ENCODE measurements around the gene UBE2E2. TPM values are rescaled to one million over a fixed set of nuclear protein-coding genes. Genes with fewer than 3 reads are reported as not detected.

UBE2E2 gene
- total RNA-seq, 1 donor from 2014 or later, result 45.1 TPM

DNA sequence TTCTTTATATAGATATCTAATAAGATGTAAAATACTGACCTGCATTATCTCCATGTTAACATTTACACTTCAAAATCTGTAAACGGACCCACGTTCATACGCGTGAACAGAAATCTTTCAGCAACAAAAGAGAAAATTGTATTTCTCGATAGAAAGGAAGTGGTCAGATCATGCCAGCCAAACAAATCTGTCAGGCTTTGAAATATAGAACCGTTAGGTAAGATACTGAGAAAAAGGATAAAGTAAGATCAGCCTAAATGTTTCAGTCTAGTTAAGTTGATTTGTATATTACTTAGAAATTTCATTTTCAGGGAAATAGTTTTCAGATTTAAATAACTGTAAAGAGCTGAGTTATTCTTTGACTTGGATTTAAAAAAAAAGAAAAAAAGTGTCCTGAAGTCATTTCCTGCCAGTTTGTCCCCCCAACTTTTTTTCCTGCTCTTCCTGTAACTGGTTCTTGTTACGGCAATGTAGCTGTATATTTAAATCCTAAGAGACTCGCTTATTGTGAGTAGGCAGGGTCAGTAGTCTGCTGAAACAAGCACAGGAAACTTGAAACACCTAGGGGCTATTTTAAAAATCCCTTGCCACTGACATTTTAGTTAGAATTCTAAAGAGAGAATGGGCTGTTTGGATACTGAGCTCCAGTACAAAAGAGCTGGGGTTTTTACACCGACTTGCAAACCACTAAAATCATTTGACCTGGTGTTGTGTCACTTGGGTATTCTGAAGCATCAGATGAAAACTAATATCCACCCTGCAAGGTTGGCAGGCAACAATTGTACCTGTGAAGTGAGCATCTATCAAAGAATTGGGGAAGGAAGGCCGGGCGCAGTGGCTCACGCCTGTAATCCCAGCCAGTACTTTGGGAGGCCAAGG is 237.5 kb downstream of the UBE2E2 start:
- no peak for DNase-seq (ENCODE audit: low spot score)

GRCh38 chr3:23442598-23443383 is 239.7 kb downstream of the UBE2E2 start:
- DNase-seq (ENCODE audit: low spot score), result no peak

- no peak for DNase-seq (ENCODE audit: low spot score)
These were observed 241.3 kb downstream of the UBE2E2 start for GRCh38 chr3:23444386-23444785.

- DNase-seq (ENCODE audit: low spot score), result no peak
These were observed 243.2 kb downstream of the UBE2E2 start for GRCh38 chr3:23446301-23446700.

- no peak for DNase-seq (ENCODE audit: low spot score)
These were observed 245.9 kb downstream of the UBE2E2 start for GRCh38 chr3:23448998-23449537.

DNA sequence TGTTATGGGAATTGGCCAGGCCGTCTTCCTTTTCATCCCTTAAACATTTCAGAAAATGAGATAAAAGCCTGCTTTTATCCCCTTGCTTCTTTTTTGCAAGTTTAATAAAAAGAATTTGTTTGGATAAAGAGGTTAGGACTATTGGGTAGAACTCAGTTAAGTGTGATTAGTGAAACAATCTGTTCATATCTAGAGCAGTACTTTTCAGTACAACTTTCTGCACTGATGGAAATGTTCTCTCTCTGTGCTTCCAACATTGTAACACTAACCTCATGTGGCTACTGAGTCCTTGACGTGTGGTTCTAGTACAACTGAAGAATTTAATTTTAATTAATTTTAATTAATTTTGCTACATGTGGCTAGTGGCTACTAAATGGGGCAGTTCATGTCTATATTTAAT is 246.9 kb downstream of the UBE2E2 start:
- no peak for DNase-seq (ENCODE audit: low spot score)

DNA sequence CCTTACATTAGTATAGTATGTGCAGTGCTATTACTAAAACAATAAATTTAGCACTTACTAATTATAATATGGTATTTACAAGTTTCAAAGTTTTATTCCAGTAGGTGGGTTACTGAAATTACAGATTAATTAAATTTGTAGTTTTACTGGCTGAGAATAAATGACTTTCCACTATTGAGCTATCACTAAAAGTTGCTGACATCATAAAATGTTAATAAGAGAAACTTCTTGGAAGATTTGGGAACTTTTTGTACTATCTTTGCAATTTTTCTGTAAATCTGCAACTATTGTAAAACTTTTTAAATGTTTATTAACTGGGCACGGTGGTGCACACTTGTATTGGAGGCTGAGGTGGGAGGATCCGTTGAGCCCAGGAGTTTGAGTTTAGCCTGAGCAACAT is 247.7 kb downstream of the UBE2E2 start:
- no peak for DNase-seq (ENCODE audit: low spot score)

GRCh38 chr3:23452408-23452807 is 249.3 kb downstream of the UBE2E2 start:
- no peak for DNase-seq (ENCODE audit: low spot score)

DNA sequence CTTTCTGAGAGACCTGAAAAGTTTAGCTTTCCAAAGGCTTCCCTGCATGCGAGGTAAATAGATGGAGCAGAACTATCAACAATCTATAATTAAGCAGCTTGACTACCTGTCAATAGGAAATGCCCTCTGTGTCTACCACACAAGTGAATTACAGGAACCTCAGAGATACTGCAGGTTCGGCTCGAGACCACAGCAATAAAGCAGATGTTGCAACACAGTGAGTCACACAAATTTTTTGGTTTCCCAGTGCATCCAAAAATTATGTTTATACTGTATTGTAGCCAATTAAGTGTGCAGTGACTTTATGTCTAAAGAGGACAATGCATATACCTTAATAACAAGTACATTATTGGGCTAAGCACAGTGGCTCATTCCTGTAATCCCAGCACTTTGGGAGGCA is 252.0 kb downstream of the UBE2E2 start:
- DNase-seq (ENCODE audit: low spot score), result peak; percentile 19

DNA sequence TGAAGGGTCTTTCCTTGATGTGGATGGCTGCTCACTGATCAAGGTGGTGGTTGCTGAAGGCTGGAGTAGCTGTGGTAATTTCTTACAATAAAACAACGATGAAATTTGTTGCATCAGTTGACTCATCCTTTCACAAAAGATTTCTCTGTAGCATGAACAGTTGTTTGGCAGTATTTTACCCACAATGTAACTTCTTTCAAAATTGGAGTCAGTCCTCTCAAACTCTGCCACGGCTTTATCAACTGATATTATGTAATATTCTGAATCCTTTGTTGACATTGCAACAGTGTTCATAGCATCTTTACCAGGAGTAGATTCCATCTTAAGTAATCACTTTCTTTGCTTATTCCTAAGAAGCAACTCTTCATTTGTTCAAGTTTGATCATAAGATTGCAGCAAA is 252.6 kb downstream of the UBE2E2 start:
- DNase-seq (ENCODE audit: low spot score), result no peak

GRCh38 chr3:23457697-23458096 is 254.6 kb downstream of the UBE2E2 start:
- DNase-seq (ENCODE audit: low spot score), result no peak

DNA sequence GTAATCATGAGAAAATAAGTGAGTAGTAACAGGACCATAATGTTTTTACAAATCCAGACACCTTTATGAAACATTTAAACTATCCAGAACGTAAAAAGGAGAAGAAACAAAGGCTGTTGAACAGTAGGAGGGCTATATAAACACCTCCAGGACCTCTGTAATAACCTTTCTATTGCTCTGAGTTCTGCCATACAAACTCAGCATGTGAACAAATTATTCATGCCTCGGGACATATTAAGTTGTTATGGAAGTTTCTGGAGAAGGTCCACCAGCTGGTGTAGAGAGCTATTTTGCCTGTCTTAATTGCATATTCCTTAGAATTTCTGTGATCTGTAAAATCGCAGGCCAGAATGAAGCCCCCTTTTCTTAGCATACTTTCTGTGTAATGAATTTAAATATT is 256.3 kb downstream of the UBE2E2 start:
- DNase-seq (ENCODE audit: low spot score), result no peak

DNA sequence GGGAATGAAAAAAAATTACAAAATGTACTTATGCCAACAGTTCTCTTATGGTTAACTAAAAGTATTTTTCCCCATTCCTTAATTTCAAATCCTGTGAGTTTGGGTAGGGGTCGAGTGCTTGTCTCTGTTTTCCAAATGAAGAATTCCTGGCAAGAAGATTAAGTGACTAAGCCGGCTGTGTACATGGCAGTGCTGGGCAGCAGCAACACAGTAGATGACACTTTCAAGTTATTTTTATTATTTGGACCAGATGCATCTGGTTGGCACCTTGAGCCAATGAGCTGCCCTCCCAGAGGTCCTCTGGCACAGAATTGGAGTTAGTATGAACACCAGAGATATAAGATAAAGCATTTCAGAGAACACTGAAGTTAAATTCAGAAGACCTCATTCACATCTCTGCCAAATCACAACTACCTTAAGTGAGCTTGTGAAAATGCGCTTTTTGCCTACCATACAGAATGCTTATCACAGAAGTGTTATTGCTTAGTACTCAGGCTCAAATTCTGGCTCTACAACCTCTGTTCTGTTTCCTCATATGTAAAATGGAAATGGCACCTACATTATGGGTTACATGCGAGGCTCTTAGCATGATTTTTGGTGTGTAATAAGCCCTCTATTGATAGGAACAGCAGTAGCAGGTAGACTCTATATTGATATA is 256.9 kb downstream of the UBE2E2 start:
- DNase-seq (ENCODE audit: low spot score), result no peak

DNA sequence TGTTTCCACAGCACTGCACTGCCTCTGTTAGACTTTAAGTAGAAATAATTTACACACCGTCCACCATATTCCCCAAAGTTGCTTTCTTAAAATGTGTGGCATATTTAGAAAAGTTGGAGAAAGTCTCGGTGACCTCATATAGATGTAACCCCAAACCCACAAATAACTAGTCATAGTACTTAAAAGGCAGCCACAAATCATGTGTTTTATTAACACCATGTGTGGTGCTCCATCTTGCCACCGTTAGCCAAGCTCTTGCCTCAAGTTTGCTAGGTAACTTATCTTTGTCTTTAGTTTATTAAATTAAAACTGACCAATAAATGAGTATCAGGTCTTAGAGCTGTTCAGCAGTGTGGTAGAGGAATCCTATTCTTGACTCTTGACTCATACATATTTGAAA is 257.9 kb downstream of the UBE2E2 start:
- no peak for DNase-seq (ENCODE audit: low spot score)

DNA sequence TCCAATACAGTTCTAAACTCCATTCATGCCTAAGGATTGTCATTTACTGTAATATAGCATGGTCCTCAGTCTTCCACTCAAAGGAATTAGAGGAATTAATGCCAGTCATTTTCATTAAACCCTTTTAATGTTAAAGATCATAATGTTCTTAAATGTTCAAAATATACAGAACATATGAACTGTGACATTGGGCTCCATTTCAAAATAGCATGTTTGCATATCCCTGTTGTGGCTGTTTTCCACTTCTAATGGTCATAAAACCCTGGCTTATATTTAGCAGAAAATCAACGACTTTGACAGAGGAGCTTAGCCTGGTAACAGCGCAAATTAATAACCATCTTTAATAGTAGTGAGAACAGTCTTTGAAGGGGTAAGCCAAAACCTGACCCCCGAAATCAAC is 260.7 kb downstream of the UBE2E2 start:
- DNase-seq (ENCODE audit: low spot score), result no peak

- no peak for DNase-seq (ENCODE audit: low spot score)
These were observed 262.4 kb downstream of the UBE2E2 start for GRCh38 chr3:23465569-23465968.

DNA sequence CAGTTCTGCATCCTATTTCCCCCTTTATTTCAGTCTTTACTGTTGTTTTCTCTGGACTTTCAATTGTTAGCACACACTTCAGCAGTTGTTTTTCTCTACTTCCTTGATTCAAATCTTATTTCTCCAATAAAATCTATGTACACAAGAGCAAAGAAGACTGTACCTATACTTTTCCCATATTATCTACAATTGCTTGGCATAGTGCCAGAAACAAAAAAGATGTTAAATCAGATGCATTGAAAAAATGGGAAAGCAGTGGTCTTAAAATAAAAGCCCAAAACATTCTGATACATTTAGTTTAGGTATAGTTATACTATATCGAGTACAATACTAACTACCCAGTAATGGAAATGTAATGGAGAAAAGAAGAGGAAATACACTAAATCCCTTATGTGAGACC is 265.1 kb downstream of the UBE2E2 start:
- DNase-seq (ENCODE audit: low spot score), result no peak

GRCh38 chr3:23474580-23475357 is 271.6 kb downstream of the UBE2E2 start:
- no peak for DNase-seq (ENCODE audit: low spot score)

DNA sequence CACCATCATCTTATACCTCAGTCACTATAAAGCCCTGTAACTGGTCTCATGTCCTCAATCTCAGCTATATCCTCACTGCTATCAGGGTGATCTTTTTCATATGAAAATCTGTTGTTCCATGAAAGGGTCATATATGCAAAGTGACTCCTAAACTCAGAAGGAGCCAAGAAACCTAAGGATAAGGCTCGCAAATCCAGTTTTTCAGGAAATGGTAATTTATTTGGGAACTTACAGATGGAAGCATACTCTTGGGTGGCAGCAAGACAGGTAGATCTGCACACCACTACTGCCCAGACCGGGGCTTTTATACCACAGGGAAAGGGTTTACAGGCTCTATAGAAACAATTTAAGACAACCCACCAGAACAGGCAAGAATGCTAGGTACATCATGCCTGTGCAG is 272.3 kb downstream of the UBE2E2 start:
- DNase-seq (ENCODE audit: low spot score), result no peak

DNA sequence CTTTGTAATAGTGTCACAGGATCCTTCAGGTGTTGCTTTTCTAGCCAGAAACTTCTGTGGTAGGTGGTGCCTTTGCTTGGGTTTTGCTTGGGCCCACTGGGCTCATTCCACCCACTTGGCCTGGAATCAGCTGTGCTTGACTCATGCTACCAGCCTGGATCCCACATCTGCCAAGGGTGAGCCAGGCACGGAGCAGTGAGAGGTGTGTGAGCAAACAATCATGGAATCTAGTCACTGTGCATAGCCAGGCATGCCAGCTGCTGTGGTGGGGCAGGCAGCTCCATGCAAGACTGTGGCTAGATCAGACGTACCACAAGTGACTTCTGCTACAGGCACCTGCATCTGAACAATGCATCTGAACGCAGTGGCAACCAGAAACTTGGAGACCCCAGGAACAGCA is 275.9 kb downstream of the UBE2E2 start:
- no peak for DNase-seq (ENCODE audit: low spot score)

DNA sequence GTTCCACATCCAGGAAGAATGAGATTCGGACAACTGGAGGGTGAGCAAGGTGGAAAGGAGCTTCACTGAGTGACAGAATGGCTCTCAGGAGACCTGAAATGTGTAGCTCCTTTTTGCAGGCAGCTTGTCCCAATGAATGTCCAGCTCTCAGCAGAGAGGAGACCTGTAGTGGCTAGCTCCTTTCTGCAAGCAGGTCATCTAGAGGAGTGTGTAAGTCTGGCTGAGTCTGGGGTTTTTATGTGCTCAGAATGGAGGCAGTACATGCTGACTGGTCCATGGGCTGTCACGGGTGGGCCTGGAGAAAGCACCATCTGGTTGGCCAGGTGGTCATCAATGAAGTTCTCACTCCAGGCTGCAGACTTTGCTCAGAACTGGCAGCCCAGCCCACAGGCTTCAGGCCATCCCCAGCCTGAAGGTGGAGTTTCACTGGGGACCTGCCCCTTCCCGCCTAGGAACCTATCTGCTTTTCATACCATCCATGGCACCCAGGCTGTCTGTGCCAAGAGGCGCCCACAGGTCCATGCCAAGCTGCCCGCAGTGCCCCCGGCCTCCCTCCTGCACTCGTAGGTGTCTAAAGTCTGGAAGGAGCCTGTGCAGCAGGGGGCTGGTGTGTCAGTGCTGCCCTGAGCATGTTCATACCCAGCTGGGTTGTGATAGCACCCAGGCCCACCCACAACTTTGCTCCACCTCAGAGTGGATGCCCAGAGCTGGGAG is 276.6 kb downstream of the UBE2E2 start:
- DNase-seq (ENCODE audit: low spot score), result no peak
